ENCODE measurements around the gene NOP56. TPM values are rescaled to one million over a fixed set of nuclear protein-coding genes. Genes with fewer than 3 reads are reported as not detected.
"Not testable (repeated sequence)": the region's sequence is repeated elsewhere in the genome, so short reads cannot be mapped to it uniquely, and the experiment has no call there.

Gene NOP56
- polyA plus RNA-seq, 3 donors from 2014 or later: 69.5 to 94.8 (median 71.2) TPM

GRCh38 chr20:2694008-2694471 lies 41.6 kb downstream of the NOP56 start:
- H3K27ac Mint-ChIP-seq: no peak overlapping the region
- peaks cover 22 to 30% of the 10 kb centered on the region in 2 donors for H3K4me1 Mint-ChIP-seq
- H3K9me3 Mint-ChIP-seq: no peaks in the 10 kb centered on the region
- peaks cover 12 to 14% (median 12%) of the 10 kb centered on the region in 3 donors for H3K27me3 Mint-ChIP-seq (ENCODE audit: low read depth in 3 of 3)
- H3K36me3 Mint-ChIP-seq: no peaks in the 10 kb centered on the region
- H3K4me3 Mint-ChIP-seq: peak overlapping the region; percentile 2 to 58 (median 36)
- no peak for DNase-seq

DNA sequence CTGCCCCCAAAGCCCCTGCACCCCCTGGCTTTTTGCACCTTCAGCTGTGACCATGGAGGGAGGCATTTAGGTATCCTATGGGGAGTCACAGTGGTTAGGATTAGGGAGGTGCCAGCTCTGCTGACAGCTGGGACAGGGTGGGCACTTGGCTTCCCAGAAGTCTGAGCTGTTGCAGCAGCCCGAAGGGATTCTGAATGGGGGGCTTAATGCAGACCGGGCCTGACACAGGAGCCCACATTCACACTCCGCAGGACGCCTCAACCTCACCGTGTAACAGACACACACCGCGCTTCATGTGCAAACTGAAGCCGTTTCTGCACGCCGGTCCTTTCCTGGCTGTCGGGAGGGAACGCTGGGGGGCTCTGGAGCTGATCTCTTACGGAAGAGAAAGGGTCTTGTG lies 42.1 kb downstream of the NOP56 start:
- peak overlapping the region in 4 of 5 donors; percentile 48 to 78 (median 68) for H3K4me3 Mint-ChIP-seq

DNA sequence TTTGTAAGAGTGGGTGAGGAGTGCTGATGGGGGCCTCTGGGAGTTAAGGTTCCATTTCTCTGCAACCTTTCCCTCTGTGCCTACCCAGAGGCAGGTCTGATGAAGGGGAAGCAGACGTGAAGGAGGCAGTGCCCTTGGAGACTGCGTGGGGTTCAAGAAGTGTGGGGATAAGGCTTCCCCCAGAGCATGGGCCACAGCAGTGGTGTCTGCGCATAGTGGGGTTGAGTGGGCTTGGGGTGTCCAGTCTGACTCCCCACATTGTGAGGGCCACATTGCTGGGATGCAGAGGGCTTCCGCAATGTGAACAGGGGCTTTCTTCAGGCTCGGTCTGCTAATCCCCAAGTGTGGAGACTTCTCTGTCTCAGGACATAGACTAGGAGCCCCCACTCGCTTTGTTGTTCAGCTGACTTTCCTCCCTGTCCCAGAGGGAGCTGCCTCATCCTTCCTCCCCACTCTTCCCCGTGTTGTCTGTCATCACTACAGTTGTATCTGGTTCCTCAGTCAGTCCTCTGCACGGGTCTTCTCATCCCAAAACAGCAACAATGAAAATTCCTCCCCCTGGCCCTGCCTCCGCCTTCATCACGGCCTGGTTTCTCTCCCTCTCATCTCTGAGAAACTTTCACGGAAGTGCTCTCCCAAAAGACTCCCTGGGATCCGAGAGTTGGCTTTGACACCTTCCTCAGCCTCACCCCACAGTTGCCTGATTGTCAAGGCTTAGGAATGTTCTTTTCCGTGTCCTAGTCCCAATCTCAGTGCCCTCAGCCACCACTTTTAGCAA lies 43.0 kb downstream of the NOP56 start:
- H3K27ac Mint-ChIP-seq: peak overlapping the region in 4 of 6 donors; percentile 7 to 72 (median 38)
- no peaks in the 10 kb centered on the region for H3K9me3 Mint-ChIP-seq
- H3K27me3 Mint-ChIP-seq (ENCODE audit: low read depth in 3 of 3): peaks cover 12 to 14% (median 12%) of the 10 kb centered on the region in 3 donors
- peak overlapping the region; percentile 41 to 78 (median 66) for H3K4me3 Mint-ChIP-seq
- DNase-seq: no peak
- peaks cover 21 to 22% of the 10 kb centered on the region in 2 donors for H3K4me1 Mint-ChIP-seq
- H3K36me3 Mint-ChIP-seq: peaks cover 0 to 4% (median 0%) of the 10 kb centered on the region in 3 donors

More for the DNA sequence above, 42.1 kb downstream of the NOP56 start:
- H3K36me3 Mint-ChIP-seq: no peaks in the 10 kb centered on the region
- no peak for DNase-seq
- no peaks in the 10 kb centered on the region for H3K9me3 Mint-ChIP-seq
- H3K4me1 Mint-ChIP-seq: peaks cover 22 to 25% of the 10 kb centered on the region in 2 donors
- peaks cover 12 to 14% (median 12%) of the 10 kb centered on the region in 3 donors for H3K27me3 Mint-ChIP-seq (ENCODE audit: low read depth in 3 of 3)
- peak overlapping the region in 2 of 6 donors; percentile 72 to 78 for H3K27ac Mint-ChIP-seq

- DNase-seq, H3K9me3 Mint-ChIP-seq, H3K36me3 Mint-ChIP-seq: not testable (repeated sequence)
- Mint-ChIP-seq H3K4me3 (peak overlapping the region in 1 of 5 donors; percentile 40), H3K4me1 (peaks cover 18 to 21% of the 10 kb centered on the region in 2 donors), H3K27ac (peak overlapping the region in 1 of 6 donors; percentile 21), H3K27me3 (ENCODE audit: low read depth in 3 of 3) (peaks cover 7 to 14% (median 12%) of the 10 kb centered on the region in 3 donors)
Observed at GRCh38 chr20:2695984-2696525, 43.6 kb downstream of the NOP56 start.

- Mint-ChIP-seq H3K4me3 (no peak overlapping the region), H3K4me1 (peaks cover 12 to 15% of the 10 kb centered on the region in 2 donors), H3K36me3 (peaks cover 0 to 5% (median 0%) of the 10 kb centered on the region in 3 donors), H3K9me3 (no peaks in the 10 kb centered on the region), H3K27me3 (ENCODE audit: low read depth in 3 of 3) (peaks cover 7 to 11% (median 9%) of the 10 kb centered on the region in 3 donors), H3K27ac (no peak overlapping the region)
- no peak for DNase-seq
Observed at GRCh38 chr20:2696646-2697045, 44.2 kb downstream of the NOP56 start.

- Mint-ChIP-seq H3K4me1 (peaks cover 7 to 8% of the 10 kb centered on the region in 2 donors), H3K9me3 (no peaks in the 10 kb centered on the region), H3K36me3 (peaks cover 0 to 5% (median 0%) of the 10 kb centered on the region in 3 donors), H3K4me3 (no peak overlapping the region), H3K27ac (no peak overlapping the region), H3K27me3 (ENCODE audit: low read depth in 3 of 3) (peaks cover 4 to 7% (median 5%) of the 10 kb centered on the region in 3 donors)
- no peak for DNase-seq
Observed at GRCh38 chr20:2697768-2698167, 45.3 kb downstream of the NOP56 start.

DNA sequence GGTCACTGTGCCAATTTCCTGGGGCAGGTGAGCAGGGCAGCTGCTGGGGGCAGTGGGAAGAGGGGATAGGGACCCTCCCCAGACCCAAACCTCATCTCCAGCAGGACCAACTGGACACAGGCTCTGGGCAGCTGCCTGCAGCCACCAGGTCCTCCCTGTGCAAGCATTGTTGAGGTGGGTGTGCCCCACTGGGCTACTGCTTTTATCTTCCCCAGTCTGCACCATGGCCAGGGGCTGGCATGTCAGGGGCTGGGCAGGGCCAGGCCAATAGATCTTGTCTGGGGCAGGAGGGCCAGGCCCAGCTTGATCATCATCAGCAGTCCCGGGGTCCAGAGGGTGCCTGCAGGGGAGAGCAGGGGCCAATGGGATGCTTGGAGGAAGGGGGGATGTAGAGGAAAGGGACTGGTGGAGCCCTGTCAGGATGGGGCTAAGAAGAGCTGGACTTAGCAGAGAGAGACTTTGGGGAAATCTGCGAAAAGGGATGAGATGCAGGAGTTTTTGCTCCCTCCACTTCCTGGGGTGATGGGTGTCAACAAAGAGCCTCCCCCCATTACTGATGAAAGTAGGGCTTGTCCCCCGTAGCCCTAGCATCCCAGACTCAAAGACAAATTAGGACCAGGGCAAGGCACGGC lies 45.9 kb downstream of the NOP56 start:
- Mint-ChIP-seq H3K4me3 (no peak overlapping the region), H3K27me3 (ENCODE audit: low read depth in 3 of 3) (peaks cover 4 to 7% (median 5%) of the 10 kb centered on the region in 3 donors), H3K27ac (no peak overlapping the region), H3K4me1 (peaks cover 7 to 8% of the 10 kb centered on the region in 2 donors), H3K36me3 (peaks cover 0 to 5% (median 0%) of the 10 kb centered on the region in 3 donors), H3K9me3 (no peaks in the 10 kb centered on the region)
- no peak for DNase-seq

GRCh38 chr20:2698912-2699311 lies 46.5 kb downstream of the NOP56 start:
- DNase-seq: no peak
- peaks cover 7 to 8% of the 10 kb centered on the region in 2 donors for H3K4me1 Mint-ChIP-seq
- peaks cover 0 to 5% (median 0%) of the 10 kb centered on the region in 3 donors for H3K36me3 Mint-ChIP-seq
- H3K27me3 Mint-ChIP-seq (ENCODE audit: low read depth in 3 of 3): peaks cover 4 to 7% (median 5%) of the 10 kb centered on the region in 3 donors
- H3K4me3 Mint-ChIP-seq: no peak overlapping the region
- peak overlapping the region in 1 of 6 donors; percentile 62 for H3K27ac Mint-ChIP-seq
- H3K9me3 Mint-ChIP-seq: no peaks in the 10 kb centered on the region

DNA sequence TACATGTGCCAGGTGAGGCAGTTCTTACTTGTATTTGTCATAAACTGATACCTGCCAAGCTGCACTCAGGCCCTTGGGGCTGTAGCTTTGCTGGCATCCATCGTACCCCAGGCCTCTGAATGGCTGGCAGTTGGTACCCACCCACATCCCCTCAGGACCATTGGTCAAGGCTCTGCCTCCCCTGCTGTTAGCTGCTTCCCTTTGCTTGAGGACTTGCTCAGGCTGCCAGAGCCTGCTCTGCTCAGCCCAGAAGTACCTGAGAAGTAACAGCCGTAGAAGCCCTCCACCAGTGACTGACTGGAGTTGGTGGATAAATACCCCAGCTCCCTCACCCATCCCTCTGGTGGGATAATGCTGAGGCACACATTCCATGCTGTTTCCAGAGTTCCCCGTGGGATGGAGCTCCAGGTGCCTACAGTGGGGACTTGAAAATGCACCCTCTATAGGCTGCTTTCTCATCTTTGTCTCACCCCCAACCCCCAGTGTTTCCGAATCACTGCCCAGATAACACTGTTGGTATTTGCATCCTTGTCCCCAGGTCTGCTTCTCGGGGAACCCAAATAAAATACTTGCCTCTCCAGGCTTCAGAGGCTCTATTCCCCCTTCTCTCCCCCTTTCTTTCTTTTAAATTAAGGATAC lies 47.5 kb downstream of the NOP56 start:
- no peak overlapping the region for H3K4me3 Mint-ChIP-seq
- no peak overlapping the region for H3K27ac Mint-ChIP-seq
- H3K9me3 Mint-ChIP-seq: no peaks in the 10 kb centered on the region
- peaks cover 0 to 5% (median 0%) of the 10 kb centered on the region in 3 donors for H3K36me3 Mint-ChIP-seq
- no peak for DNase-seq
- peaks cover 4 to 7% (median 7%) of the 10 kb centered on the region in 3 donors for H3K27me3 Mint-ChIP-seq (ENCODE audit: low read depth in 3 of 3)
- peaks cover 1 to 3% of the 10 kb centered on the region in 2 donors for H3K4me1 Mint-ChIP-seq

GRCh38 chr20:2700913-2701620 lies 48.6 kb downstream of the NOP56 start:
- Mint-ChIP-seq H3K9me3 (no peaks in the 10 kb centered on the region), H3K27me3 (ENCODE audit: low read depth in 3 of 3) (peaks cover 2 to 6% (median 4%) of the 10 kb centered on the region in 3 donors), H3K4me1 (no peaks in the 10 kb centered on the region), H3K4me3 (no peak overlapping the region), H3K27ac (no peak overlapping the region), H3K36me3 (peaks cover 0 to 5% (median 0%) of the 10 kb centered on the region in 3 donors)
- DNase-seq: no peak

- H3K9me3 Mint-ChIP-seq: no peaks in the 10 kb centered on the region
- DNase-seq: no peak
- H3K27ac Mint-ChIP-seq: peak overlapping the region in 1 of 6 donors; percentile 71
- peaks cover 0 to 6% (median 4%) of the 10 kb centered on the region in 3 donors for H3K27me3 Mint-ChIP-seq (ENCODE audit: low read depth in 3 of 3)
- H3K4me1 Mint-ChIP-seq: no peaks in the 10 kb centered on the region
- H3K4me3 Mint-ChIP-seq: no peak overlapping the region
- H3K36me3 Mint-ChIP-seq: peaks cover 0 to 5% (median 0%) of the 10 kb centered on the region in 3 donors
Observed at GRCh38 chr20:2701671-2702081, 49.2 kb downstream of the NOP56 start.

DNA sequence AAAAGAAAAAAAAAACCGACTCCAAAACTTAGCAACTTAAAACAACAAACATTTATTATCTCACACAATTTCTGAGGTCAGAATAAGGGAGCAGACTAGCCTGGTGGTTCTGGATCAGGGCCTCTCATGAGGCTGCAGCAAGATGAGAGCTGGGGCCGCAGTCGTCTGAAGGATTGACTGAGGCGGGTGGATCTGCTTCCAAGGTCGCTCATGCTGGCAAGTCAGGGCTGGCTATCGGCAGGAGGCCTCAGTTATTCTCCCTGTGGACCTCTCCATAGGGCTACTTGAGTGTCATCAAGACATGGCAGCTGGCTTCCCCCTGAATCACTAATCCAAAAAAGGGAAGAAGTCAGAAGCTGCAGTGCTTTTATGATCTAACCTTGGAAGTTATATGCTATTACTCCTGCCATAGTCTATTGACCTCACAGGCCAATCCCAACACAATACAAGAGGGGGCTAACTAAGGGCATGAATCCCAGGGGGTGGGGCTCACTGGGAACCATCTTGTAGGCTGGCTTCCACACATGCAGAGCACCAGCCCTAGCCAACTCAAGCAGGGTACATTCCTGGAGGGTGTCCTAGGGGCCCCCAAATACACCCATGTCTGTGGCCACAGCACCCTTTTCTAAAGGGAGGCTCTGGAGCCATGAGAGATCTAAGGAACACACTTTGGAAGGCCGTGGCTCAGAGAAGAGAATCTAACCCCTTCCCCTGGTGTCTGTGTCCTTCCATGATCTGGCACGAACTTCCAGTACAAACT lies 51.5 kb downstream of the NOP56 start:
- no peaks in the 10 kb centered on the region for H3K9me3 Mint-ChIP-seq
- no peak overlapping the region for H3K27ac Mint-ChIP-seq
- peaks cover 0 to 5% (median 0%) of the 10 kb centered on the region in 3 donors for H3K36me3 Mint-ChIP-seq

More for the DNA sequence above, 51.5 kb downstream of the NOP56 start:
- H3K4me3 Mint-ChIP-seq: no peak overlapping the region
- DNase-seq: no peak
- peaks cover 0 to 5% (median 3%) of the 10 kb centered on the region in 3 donors for H3K27me3 Mint-ChIP-seq (ENCODE audit: low read depth in 3 of 3)
- no peaks in the 10 kb centered on the region for H3K4me1 Mint-ChIP-seq

Measured in immature natural killer cell (primary cell).